ENCODE results near the gene MID2.

- TF ChIP-seq, protein P1, sequence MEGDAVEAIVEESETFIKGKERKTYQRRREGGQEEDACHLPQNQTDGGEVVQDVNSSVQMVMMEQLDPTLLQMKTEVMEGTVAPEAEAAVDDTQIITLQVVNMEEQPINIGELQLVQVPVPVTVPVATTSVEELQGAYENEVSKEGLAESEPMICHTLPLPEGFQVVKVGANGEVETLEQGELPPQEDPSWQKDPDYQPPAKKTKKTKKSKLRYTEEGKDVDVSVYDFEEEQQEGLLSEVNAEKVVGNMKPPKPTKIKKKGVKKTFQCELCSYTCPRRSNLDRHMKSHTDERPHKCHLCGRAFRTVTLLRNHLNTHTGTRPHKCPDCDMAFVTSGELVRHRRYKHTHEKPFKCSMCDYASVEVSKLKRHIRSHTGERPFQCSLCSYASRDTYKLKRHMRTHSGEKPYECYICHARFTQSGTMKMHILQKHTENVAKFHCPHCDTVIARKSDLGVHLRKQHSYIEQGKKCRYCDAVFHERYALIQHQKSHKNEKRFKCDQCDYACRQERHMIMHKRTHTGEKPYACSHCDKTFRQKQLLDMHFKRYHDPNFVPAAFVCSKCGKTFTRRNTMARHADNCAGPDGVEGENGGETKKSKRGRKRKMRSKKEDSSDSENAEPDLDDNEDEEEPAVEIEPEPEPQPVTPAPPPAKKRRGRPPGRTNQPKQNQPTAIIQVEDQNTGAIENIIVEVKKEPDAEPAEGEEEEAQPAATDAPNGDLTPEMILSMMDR (IDR thresholded peaks at IDR 0.05; ENCODE audit: insufficient read depth, low read length) = no peak
- TF ChIP-seq GABPA (IDR thresholded peaks at IDR 0.05; ENCODE audit: low read depth) (no peak), POLR2AphosphoS5 (IDR thresholded peaks at IDR 0.05; ENCODE audit: low read depth) (no peak), SPI1 (IDR thresholded peaks at IDR 0.05; ENCODE audit: borderline replicate concordance, low read depth) (no peak)
- TF ChIP-seq, protein P2, sequence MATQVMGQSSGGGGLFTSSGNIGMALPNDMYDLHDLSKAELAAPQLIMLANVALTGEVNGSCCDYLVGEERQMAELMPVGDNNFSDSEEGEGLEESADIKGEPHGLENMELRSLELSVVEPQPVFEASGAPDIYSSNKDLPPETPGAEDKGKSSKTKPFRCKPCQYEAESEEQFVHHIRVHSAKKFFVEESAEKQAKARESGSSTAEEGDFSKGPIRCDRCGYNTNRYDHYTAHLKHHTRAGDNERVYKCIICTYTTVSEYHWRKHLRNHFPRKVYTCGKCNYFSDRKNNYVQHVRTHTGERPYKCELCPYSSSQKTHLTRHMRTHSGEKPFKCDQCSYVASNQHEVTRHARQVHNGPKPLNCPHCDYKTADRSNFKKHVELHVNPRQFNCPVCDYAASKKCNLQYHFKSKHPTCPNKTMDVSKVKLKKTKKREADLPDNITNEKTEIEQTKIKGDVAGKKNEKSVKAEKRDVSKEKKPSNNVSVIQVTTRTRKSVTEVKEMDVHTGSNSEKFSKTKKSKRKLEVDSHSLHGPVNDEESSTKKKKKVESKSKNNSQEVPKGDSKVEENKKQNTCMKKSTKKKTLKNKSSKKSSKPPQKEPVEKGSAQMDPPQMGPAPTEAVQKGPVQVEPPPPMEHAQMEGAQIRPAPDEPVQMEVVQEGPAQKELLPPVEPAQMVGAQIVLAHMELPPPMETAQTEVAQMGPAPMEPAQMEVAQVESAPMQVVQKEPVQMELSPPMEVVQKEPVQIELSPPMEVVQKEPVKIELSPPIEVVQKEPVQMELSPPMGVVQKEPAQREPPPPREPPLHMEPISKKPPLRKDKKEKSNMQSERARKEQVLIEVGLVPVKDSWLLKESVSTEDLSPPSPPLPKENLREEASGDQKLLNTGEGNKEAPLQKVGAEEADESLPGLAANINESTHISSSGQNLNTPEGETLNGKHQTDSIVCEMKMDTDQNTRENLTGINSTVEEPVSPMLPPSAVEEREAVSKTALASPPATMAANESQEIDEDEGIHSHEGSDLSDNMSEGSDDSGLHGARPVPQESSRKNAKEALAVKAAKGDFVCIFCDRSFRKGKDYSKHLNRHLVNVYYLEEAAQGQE (IDR thresholded peaks at IDR 0.05; ENCODE audit: insufficient replicate concordance, low read depth) = no peak
Observed at GRCh38 chrX:107840971-107841370, 15.3 kb downstream of the MID2 start.

Measured in HL-60 (cell line).